ENCODE measurements around the gene ITCH.
"Not testable (repeated sequence)": the region's sequence is repeated elsewhere in the genome, so short reads cannot be mapped to it uniquely, and the experiment has no call there.

ITCH gene

GRCh38 chr20:34506480-34506879 is 143.4 kb downstream of the ITCH start:
- DNase-seq (ENCODE audit: low read depth in 1 of 2, low spot score in 1 of 2): no peak

- no peak for DNase-seq (ENCODE audit: low read depth in 1 of 2, low spot score in 1 of 2)
Measured at GRCh38 chr20:34507702-34508413, 144.8 kb downstream of the ITCH start.

GRCh38 chr20:34510575-34510974 is 147.5 kb downstream of the ITCH start:
- no peak for DNase-seq (ENCODE audit: low read depth in 1 of 2, low spot score in 1 of 2)

- DNase-seq (ENCODE audit: low read depth in 1 of 2, low spot score in 1 of 2): no peak
Measured at GRCh38 chr20:34511891-34512265, 148.8 kb downstream of the ITCH start.

- DNase-seq (ENCODE audit: low read depth in 1 of 2, low spot score in 1 of 2): no peak
Measured at GRCh38 chr20:34512266-34512954, 149.3 kb downstream of the ITCH start.

GRCh38 chr20:34512955-34513419 is 149.9 kb downstream of the ITCH start:
- DNase-seq (ENCODE audit: low read depth in 1 of 2, low spot score in 1 of 2): no peak

GRCh38 chr20:34514034-34514433 is 151.0 kb downstream of the ITCH start:
- not testable (repeated sequence) for DNase-seq (ENCODE audit: low read depth in 1 of 2, low spot score in 1 of 2)

GRCh38 chr20:34514897-34515483 is 151.9 kb downstream of the ITCH start:
- DNase-seq (ENCODE audit: low read depth in 1 of 2, low spot score in 1 of 2): no peak

GRCh38 chr20:34515484-34516246 is 152.6 kb downstream of the ITCH start:
- DNase-seq (ENCODE audit: low read depth in 1 of 2, low spot score in 1 of 2): peak; percentile 48 to 54

GRCh38 chr20:34516247-34517113 is 153.4 kb downstream of the ITCH start, which contains the start of gene DYNLRB1:
Gene DYNLRB1, plus strand, starts transcription at chr20:34516422. Its CDS starts 37 bp downstream, at chr20:34516459.
- DNase-seq (ENCODE audit: low read depth in 1 of 2, low spot score in 1 of 2): peak; percentile 85 to 86

GRCh38 chr20:34517114-34517505 is 154.0 kb downstream of the ITCH start:
- DNase-seq (ENCODE audit: low read depth in 1 of 2, low spot score in 1 of 2): no peak

- DNase-seq (ENCODE audit: low read depth in 1 of 2, low spot score in 1 of 2): not testable (repeated sequence)
Measured at GRCh38 chr20:34518863-34519262, 155.8 kb downstream of the ITCH start.

- DNase-seq (ENCODE audit: low read depth in 1 of 2, low spot score in 1 of 2): not testable (repeated sequence)
Measured at GRCh38 chr20:34519841-34520240, 156.8 kb downstream of the ITCH start.

GRCh38 chr20:34522969-34523871 is 160.1 kb downstream of the ITCH start:
- peak in 1 of 2 donors; percentile 40 for DNase-seq (ENCODE audit: low read depth in 1 of 2, low spot score in 1 of 2)

- DNase-seq (ENCODE audit: low read depth in 1 of 2, low spot score in 1 of 2): no peak
Measured at GRCh38 chr20:34524426-34524825, 161.4 kb downstream of the ITCH start.

GRCh38 chr20:34525342-34525708 is 162.3 kb downstream of the ITCH start:
- DNase-seq (ENCODE audit: low read depth in 1 of 2, low spot score in 1 of 2): no peak

GRCh38 chr20:34525709-34526416 is 162.8 kb downstream of the ITCH start:
- DNase-seq (ENCODE audit: low read depth in 1 of 2, low spot score in 1 of 2): no peak

GRCh38 chr20:34526466-34526865 is 163.4 kb downstream of the ITCH start:
- no peak for DNase-seq (ENCODE audit: low read depth in 1 of 2, low spot score in 1 of 2)

- no peak for DNase-seq (ENCODE audit: low read depth in 1 of 2, low spot score in 1 of 2)
Measured at GRCh38 chr20:34527016-34527415, 163.9 kb downstream of the ITCH start.

All from stimulated activated CD4-positive, alpha-beta T cell treated with anti-CD3 and anti-CD28 coated beads, Interleukin-15, amount 100 ng/mL, for 1 hour (primary cell).